ENCODE data around the gene KLHL3. TPM values are rescaled to one million over a fixed set of nuclear protein-coding genes. Genes with fewer than 3 reads are reported as not detected.

The KLHL3 gene
- total and polyA plus RNA-seq, 4 donors, result 1.0 to 14.2 (median 4.4) TPM

GRCh38 chr5:137738947-137739346, 3.1 kb upstream of the KLHL3 start:
- Histone ChIP-seq H3K36me3 (ENCODE audit: control insufficient read depth in 4 of 4, insufficient read depth in 4 of 4, low read length in 4 of 4) (no peaks in the 10 kb centered on the region), H3K4me3 (no peak overlapping the region), H3K4me1 (ENCODE audit: control insufficient read depth in 5 of 5, insufficient read depth in 5 of 5, low read length in 5 of 5) (peaks cover 8 to 36% (median 14%) of the 10 kb centered on the region in 5 donors), H3K9me3 (ENCODE audit: control insufficient read depth in 4 of 4, insufficient read depth in 3 of 4, low read length in 3 of 4) (no peaks in the 10 kb centered on the region), H3K27ac (ENCODE audit: low read depth in 1 of 2, low read length in 1 of 2) (no peak overlapping the region), H3K9ac (ENCODE audit: insufficient read depth in 1 of 2, low read length in 2 of 2) (no peak overlapping the region), H3K27me3 (ENCODE audit: control insufficient read depth in 3 of 3, insufficient read depth in 3 of 3, low read length in 2 of 3) (no peaks in the 10 kb centered on the region)
- 78 to 88% methylated on average over 3 of the region's 3 CpGs for WGBS, 2 donors
- no peak for TF ChIP-seq CTCF (IDR thresholded peaks at IDR 0.05; ENCODE audit: control extremely low read depth, extremely low read depth)
- ATAC-seq (ENCODE audit: insufficient read depth, low FRiP score), result no peak
- no peak for DNase-seq

- no peaks in the 10 kb centered on the region for H3K27me3 ChIP-seq (ENCODE audit: control insufficient read depth in 3 of 3, insufficient read depth in 3 of 3, low read length in 2 of 3)
- DNase-seq (peak; percentile 40 to 80 (median 79)), ATAC-seq (ENCODE audit: insufficient read depth, low FRiP score) (no peak)
- H3K27ac ChIP-seq (ENCODE audit: low read depth in 1 of 2, low read length in 1 of 2), result peak overlapping the region in 1 of 2 donors; percentile 78
- H3K9ac ChIP-seq (ENCODE audit: insufficient read depth in 1 of 2, low read length in 2 of 2), result no peak overlapping the region
- 28 to 45% methylated on average over 5 of the region's 5 CpGs for WGBS, 2 donors
- no peak overlapping the region for H3K4me3 ChIP-seq
- no peak for TF ChIP-seq CTCF (IDR thresholded peaks at IDR 0.05; ENCODE audit: control extremely low read depth, extremely low read depth)
- H3K9me3 ChIP-seq (ENCODE audit: control insufficient read depth in 4 of 4, insufficient read depth in 3 of 4, low read length in 3 of 4), result no peaks in the 10 kb centered on the region
- peaks cover 12 to 48% (median 17%) of the 10 kb centered on the region in 5 donors for H3K4me1 ChIP-seq (ENCODE audit: control insufficient read depth in 5 of 5, insufficient read depth in 5 of 5, low read length in 5 of 5)
- H3K36me3 ChIP-seq (ENCODE audit: control insufficient read depth in 4 of 4, insufficient read depth in 4 of 4, low read length in 4 of 4), result no peaks in the 10 kb centered on the region
These were observed 1.7 kb upstream of the KLHL3 start for GRCh38 chr5:137737349-137738131.

- ATAC-seq (ENCODE audit: insufficient read depth, low FRiP score) (no peak), DNase-seq (peak; percentile 48 to 95 (median 95))
- H3K9me3 ChIP-seq (ENCODE audit: control insufficient read depth in 4 of 4, insufficient read depth in 3 of 4, low read length in 3 of 4), result no peaks in the 10 kb centered on the region
- peak overlapping the region in 1 of 2 donors; percentile 71 for H3K27ac ChIP-seq (ENCODE audit: low read depth in 1 of 2, low read length in 1 of 2)
- H3K36me3 ChIP-seq (ENCODE audit: control insufficient read depth in 4 of 4, insufficient read depth in 4 of 4, low read length in 4 of 4), result no peaks in the 10 kb centered on the region
- peaks cover 8 to 53% (median 17%) of the 10 kb centered on the region in 5 donors for H3K4me1 ChIP-seq (ENCODE audit: control insufficient read depth in 5 of 5, insufficient read depth in 5 of 5, low read length in 5 of 5)
- 64 to 81% methylated on average over 1 of the region's 1 CpG for WGBS, 2 donors
- H3K9ac ChIP-seq (ENCODE audit: insufficient read depth in 1 of 2, low read length in 2 of 2), result no peak overlapping the region
- no peaks in the 10 kb centered on the region for H3K27me3 ChIP-seq (ENCODE audit: control insufficient read depth in 3 of 3, insufficient read depth in 3 of 3, low read length in 2 of 3)
- no peak overlapping the region for H3K4me3 ChIP-seq
- TF ChIP-seq CTCF (IDR thresholded peaks at IDR 0.05; ENCODE audit: control extremely low read depth, extremely low read depth), result no peak
These were observed 607 bp upstream of the KLHL3 start for GRCh38 chr5:137736496-137736895.

Data from lung (tissue), 12 donors.